Fibroblast of lung (primary cell): ENCODE data around the gene MACROH2A2. TPM values are rescaled to one million over a fixed set of nuclear protein-coding genes. Genes with fewer than 3 reads are reported as not detected.

Experiments
- DNase-seq, 2 donors: peaks; one replicate each; pipeline versions ENCODE4 v3.0.0 to v3.0.0-alpha.2; 2010; ENCODE audit warnings: low read depth in 2 of 2
- H2AFZ ChIP-seq: 2 replicates; pipeline ENCODE4 v1.5.1; 2012; ENCODE audit warnings: low read length, control low read depth, inconsistent platforms
- H3K27ac ChIP-seq: 2 replicates; pipeline ENCODE4 v1.5.1; 2011; ENCODE audit warnings: low read length, control low read depth; ENCODE audit not compliant: insufficient read depth
- H3K27me3 ChIP-seq: 2 replicates; pipeline ENCODE4 v1.5.1; 2011; ENCODE audit warnings: mild to moderate bottlenecking, low read length; ENCODE audit not compliant: control insufficient read depth, insufficient read depth
- H3K36me3 ChIP-seq: 2 replicates; pipeline ENCODE4 v1.5.1; 2011; ENCODE audit warnings: low read length; ENCODE audit not compliant: control insufficient read depth, insufficient read depth
- H3K4me1 ChIP-seq: 2 replicates; pipeline ENCODE4 v1.5.1; 2011; ENCODE audit warnings: low read length; ENCODE audit not compliant: control insufficient read depth, insufficient read depth; ENCODE audit errors: extremely low read depth
- H3K4me2 ChIP-seq: 2 replicates; pipeline ENCODE4 v1.5.1; 2011; ENCODE audit warnings: low read length, control low read depth; ENCODE audit not compliant: insufficient read depth; ENCODE audit errors: extremely low read depth
- H3K4me3 ChIP-seq, 4 experiments: fragments of 200-600 bp in 1 of 4; sonication (generic) in 1 of 4; replicated peaks in 1 of 4; 2 replicates each; pipeline ENCODE4 v1.5.1; 2011 to 2016; ENCODE audit warnings: low read length in 4 of 4, low read depth in 3 of 4, mild to moderate bottlenecking in 3 of 4, control low read depth in 2 of 4, inconsistent platforms in 1 of 4, mixed read lengths in 1 of 4; ENCODE audit not compliant: insufficient read depth in 1 of 4; ENCODE audit errors: control extremely low read depth in 1 of 4
- H3K79me2 ChIP-seq: 2 replicates; pipeline ENCODE4 v1.5.1; 2012; ENCODE audit warnings: mild to moderate bottlenecking, low read length, inconsistent platforms; ENCODE audit not compliant: control insufficient read depth, insufficient read depth
- H3K9ac ChIP-seq: 2 replicates; pipeline ENCODE4 v1.5.1; 2011; ENCODE audit warnings: mild to moderate bottlenecking, low read length, control low read depth; ENCODE audit not compliant: insufficient read depth
- H3K9me3 ChIP-seq: 2 replicates; pipeline ENCODE4 v1.5.1; 2012; ENCODE audit warnings: low read depth, low read length; ENCODE audit not compliant: control insufficient read depth, insufficient read depth
- H4K20me1 ChIP-seq: 2 replicates; pipeline ENCODE4 v1.5.1; 2011; ENCODE audit warnings: low read length; ENCODE audit not compliant: control insufficient read depth, insufficient read depth; ENCODE audit errors: extremely low read depth
- EZH2 ChIP-seq: IDR thresholded peaks from 2 replicates; pipeline ENCODE4 v1.5.1; 2012; ENCODE audit warnings: low read length, control low read depth, mild to moderate bottlenecking; ENCODE audit errors: missing control alignments
- polyA plus RNA-seq, 2 donors: library from polyadenylated mRNA; depleted of rRNA in 1 of 2; stranded (reverse) in 1 of 2; unstranded in 1 of 2; fragments of >200 nt; gene quantifications; 2 replicates each; pipeline ENCODE4 v1.2.1, GENCODE V29; 2011 to 2012; ENCODE audit warnings: missing spikeins in 1 of 2
- total RNA-seq: library from RNA; depleted of rRNA; stranded (reverse); fragments of >200 nt; gene quantifications from 2 replicates; pipeline ENCODE4 v1.2.1, GENCODE V29; 2014
- TF ChIP-seq, protein P1 (sequence below), 2 donors: IDR thresholded peaks in 1 of 2; conservative IDR thresholded peaks in 1 of 2; 1 replicate in 1 of 2; 2 replicates in 1 of 2; pipeline ENCODE4 v1.5.1; 2011 to 2012; ENCODE audit warnings: low read length in 2 of 2, control low read depth in 1 of 2, inconsistent platforms in 1 of 2, low read depth in 1 of 2, mild to moderate bottlenecking in 1 of 2

The MACROH2A2 gene
- total and polyA plus RNA-seq, 2 donors (not counting 1 experiment from before 2014, with no cell fraction given) = 9.2 to 12.1 TPM

- H3K4me3 ChIP-seq = peak overlapping the region; percentile 3 to 82 (median 64)
- no peak overlapping the region for H3K9ac ChIP-seq
- H3K4me1 ChIP-seq = no peaks in the 10 kb centered on the region
- H2AFZ ChIP-seq = peak overlapping the region; percentile 0
- no peak for TF ChIP-seq EZH2
- TF ChIP-seq, protein P1, sequence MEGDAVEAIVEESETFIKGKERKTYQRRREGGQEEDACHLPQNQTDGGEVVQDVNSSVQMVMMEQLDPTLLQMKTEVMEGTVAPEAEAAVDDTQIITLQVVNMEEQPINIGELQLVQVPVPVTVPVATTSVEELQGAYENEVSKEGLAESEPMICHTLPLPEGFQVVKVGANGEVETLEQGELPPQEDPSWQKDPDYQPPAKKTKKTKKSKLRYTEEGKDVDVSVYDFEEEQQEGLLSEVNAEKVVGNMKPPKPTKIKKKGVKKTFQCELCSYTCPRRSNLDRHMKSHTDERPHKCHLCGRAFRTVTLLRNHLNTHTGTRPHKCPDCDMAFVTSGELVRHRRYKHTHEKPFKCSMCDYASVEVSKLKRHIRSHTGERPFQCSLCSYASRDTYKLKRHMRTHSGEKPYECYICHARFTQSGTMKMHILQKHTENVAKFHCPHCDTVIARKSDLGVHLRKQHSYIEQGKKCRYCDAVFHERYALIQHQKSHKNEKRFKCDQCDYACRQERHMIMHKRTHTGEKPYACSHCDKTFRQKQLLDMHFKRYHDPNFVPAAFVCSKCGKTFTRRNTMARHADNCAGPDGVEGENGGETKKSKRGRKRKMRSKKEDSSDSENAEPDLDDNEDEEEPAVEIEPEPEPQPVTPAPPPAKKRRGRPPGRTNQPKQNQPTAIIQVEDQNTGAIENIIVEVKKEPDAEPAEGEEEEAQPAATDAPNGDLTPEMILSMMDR (conservative IDR thresholded peaks at IDR 0.05 in 1 of 2, IDR thresholded peaks at IDR 0.05 in 1 of 2; ENCODE audit: low read depth in 1 of 2, low read length in 2 of 2) = peak in 1 of 2 donors; percentile 19
- H3K27me3 ChIP-seq = peaks cover 2% of the 10 kb centered on the region
- DNase-seq = peak in 1 of 2 donors; percentile 20
- H3K36me3 ChIP-seq = no peaks in the 10 kb centered on the region
- no peak overlapping the region for H3K27ac ChIP-seq
- H4K20me1 ChIP-seq = no peaks in the 10 kb centered on the region
- H3K4me2 ChIP-seq = peak overlapping the region; percentile 56
- H3K9me3 ChIP-seq = no peaks in the 10 kb centered on the region
- H3K79me2 ChIP-seq = no peaks in the 10 kb centered on the region
These were observed 1.2 kb downstream of the MACROH2A2 start for GRCh38 chr10:70053841-70054288.

DNA sequence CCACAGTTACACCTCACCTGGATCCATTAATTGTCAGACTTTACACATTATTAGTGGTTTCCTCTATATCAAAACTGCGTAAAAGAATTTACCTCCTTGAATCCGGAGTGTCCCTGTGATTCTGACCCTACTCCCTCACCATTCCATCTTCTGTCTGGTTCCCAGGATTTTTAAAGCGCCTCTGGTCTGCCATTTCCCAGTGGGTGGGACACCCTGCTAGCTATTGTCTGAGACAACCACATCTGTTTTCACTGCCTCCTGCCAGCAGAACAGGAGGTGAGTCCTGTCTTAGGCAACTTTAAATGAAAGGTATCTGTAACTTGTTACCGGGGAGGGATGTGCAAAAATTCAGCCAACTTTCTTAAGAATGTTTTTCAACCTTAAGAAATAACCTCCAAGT is 2.3 kb downstream of the MACROH2A2 start:
- Histone ChIP-seq H3K4me3 (no peak overlapping the region), H3K4me1 (no peaks in the 10 kb centered on the region), H3K27ac (no peak overlapping the region), H3K79me2 (no peaks in the 10 kb centered on the region), H2AFZ (no peak overlapping the region), H3K4me2 (no peak overlapping the region), H3K9ac (no peak overlapping the region), H4K20me1 (no peaks in the 10 kb centered on the region), H3K27me3 (peaks cover 2% of the 10 kb centered on the region), H3K36me3 (no peaks in the 10 kb centered on the region), H3K9me3 (no peaks in the 10 kb centered on the region)
- no peak for DNase-seq
- TF ChIP-seq, protein P1 (conservative IDR thresholded peaks at IDR 0.05 in 1 of 2, IDR thresholded peaks at IDR 0.05 in 1 of 2; ENCODE audit: low read depth in 1 of 2, low read length in 2 of 2) = no peak
- no peak for TF ChIP-seq EZH2

- no peaks in the 10 kb centered on the region for H4K20me1 ChIP-seq
These were observed 2.9 kb downstream of the MACROH2A2 start for GRCh38 chr10:70055550-70055949.

More at GRCh38 chr10:70055550-70055949, 2.9 kb downstream of the MACROH2A2 start:
- no peaks in the 10 kb centered on the region for H3K36me3 ChIP-seq
- H3K27me3 ChIP-seq = peaks cover 2% of the 10 kb centered on the region
- no peak overlapping the region for H3K9ac ChIP-seq
- H3K4me3 ChIP-seq = no peak overlapping the region
- H3K4me2 ChIP-seq = no peak overlapping the region
- DNase-seq = peak in 1 of 2 donors; percentile 44
- H3K4me1 ChIP-seq = no peaks in the 10 kb centered on the region
- TF ChIP-seq EZH2 = no peak
- TF ChIP-seq, protein P1 (conservative IDR thresholded peaks at IDR 0.05 in 1 of 2, IDR thresholded peaks at IDR 0.05 in 1 of 2; ENCODE audit: low read depth in 1 of 2, low read length in 2 of 2) = no peak
- H3K9me3 ChIP-seq = no peaks in the 10 kb centered on the region
- no peaks in the 10 kb centered on the region for H3K79me2 ChIP-seq
- H3K27ac ChIP-seq = no peak overlapping the region
- no peak overlapping the region for H2AFZ ChIP-seq
